Measurements from ENCODE around the gene PRR30.

DNA sequence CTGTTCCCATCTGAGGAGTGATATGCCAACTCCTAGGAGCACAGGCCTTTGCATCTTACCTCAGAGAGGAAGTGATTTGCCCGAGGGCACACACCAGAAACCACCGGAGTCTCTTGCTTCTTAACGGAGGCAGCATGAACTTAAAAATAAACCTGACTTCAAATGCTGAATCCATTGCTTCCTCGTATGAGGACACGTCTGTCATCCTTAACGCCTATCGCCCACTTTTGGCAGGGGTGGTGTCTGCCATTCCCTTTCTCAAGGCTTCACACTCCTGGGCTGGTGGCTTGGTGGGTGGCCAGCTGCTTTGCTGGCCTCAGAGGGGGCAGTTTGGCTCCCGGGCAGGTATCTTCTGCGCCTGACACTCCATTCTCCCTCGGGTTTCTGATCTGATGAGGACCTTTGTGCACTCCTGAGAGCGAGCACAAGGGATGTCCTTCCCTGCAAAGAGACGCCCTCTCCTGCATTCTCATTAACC lies 3.7 kb downstream of the PRR30 start:
- TF ChIP-seq, protein P1, sequence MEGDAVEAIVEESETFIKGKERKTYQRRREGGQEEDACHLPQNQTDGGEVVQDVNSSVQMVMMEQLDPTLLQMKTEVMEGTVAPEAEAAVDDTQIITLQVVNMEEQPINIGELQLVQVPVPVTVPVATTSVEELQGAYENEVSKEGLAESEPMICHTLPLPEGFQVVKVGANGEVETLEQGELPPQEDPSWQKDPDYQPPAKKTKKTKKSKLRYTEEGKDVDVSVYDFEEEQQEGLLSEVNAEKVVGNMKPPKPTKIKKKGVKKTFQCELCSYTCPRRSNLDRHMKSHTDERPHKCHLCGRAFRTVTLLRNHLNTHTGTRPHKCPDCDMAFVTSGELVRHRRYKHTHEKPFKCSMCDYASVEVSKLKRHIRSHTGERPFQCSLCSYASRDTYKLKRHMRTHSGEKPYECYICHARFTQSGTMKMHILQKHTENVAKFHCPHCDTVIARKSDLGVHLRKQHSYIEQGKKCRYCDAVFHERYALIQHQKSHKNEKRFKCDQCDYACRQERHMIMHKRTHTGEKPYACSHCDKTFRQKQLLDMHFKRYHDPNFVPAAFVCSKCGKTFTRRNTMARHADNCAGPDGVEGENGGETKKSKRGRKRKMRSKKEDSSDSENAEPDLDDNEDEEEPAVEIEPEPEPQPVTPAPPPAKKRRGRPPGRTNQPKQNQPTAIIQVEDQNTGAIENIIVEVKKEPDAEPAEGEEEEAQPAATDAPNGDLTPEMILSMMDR (IDR thresholded peaks at IDR 0.05): no peak
- no peak for TF ChIP-seq POLR2A (IDR thresholded peaks at IDR 0.05)
